GM19372 (cell line): Measurements from ENCODE around the gene HHIPL1.

Experiments
- ATAC-seq: cut with Tn5 transposase; IDR thresholded peaks from one replicate; pipeline ENCODE4 v1.9.1; 2021; ENCODE audit warnings: mild to moderate bottlenecking, low read depth, moderate library complexity; ENCODE audit not compliant: unreplicated experiment

The HHIPL1 gene

DNA sequence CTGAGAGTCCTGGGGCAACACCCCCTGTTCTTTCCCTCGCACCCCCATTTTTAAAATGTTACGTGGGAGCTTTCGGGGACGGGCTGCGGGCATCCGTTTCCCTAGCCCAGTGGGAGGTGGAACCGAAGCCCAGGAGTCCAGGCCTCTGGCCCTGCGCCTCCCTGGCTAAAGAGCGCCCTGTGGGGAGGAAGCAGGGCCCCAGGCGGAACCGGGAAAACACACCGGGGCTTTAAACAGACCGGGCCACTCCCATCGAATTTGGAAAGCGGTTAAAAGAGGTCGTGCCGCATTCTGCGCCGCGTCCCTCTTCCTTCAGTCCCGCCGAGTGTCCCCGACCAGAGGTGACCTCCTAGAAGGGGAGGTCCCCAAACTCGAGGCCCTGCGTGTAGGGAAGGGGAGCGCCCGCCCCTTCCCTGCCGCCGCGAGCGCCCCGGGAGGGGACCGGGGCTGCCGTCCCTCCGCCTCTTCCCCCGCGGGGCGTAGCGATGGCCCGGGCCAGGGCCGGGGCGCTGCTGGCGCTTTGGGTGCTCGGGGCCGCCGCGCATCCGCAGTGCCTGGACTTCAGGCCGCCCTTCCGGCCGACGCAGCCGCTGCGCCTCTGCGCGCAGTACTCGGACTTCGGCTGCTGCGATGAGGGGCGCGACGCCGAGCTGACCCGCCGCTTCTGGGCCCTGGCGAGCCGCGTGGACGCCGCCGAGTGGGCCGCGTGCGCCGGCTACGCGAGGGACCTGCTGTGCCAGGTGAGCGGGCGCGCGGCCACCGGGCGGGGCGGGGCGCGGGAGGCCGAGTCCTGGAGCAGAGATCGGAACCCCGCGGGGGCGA, at the start of gene HHIPL1:
Gene HHIPL1, plus strand, starts transcription at position 407 of the 822 bp plus-strand sequence. Its CDS starts 79 bp downstream, at position 486.
- no peak for ATAC-seq

DNA sequence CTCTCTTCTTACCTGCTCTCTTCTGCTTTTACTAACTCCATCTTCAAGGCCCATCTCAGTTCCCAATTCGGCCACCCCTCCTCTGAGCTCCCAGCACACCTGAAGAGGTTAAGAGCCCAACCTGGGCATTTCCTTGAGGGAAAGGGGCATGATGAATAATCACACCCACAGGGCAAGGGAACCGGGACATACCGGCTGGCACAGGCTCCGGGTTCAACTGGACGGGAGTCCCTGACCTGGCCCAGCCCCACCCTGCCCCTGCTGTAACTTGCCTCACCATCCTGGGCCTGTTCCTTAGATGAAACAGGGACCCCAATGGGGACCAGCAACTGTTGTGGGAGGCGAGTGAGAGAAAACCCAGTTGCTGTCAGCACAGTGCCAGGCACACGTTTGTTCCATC, 49.4 kb upstream of the HHIPL1 start:
- no peak for ATAC-seq

DNA sequence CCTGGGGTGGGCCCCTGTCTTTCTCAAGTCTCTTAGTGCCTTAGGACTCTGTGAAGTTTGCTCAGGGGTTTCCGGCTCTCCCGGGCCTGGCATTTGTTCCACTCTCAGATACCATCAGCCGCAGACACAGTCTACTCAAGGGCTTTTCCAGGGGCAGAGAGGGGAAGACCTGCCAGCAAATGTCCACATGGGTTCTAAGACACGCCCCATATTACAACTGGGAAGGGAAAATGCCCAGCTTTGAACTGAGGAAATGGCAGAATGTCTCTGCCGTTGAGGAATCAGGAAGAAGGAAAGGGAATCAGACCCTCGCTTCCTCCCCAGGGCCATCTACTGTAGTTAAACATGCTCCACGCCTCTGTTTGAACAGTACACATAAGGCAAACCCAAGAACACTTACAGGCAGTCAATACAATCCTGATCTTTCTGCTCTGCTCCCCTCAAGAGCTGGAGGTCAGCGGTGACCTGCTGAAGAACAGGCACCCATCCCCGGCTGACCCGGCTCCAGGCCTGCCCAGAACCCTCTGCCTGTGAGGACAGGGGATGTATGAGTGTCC, 48.8 kb upstream of the HHIPL1 start:
- no peak for ATAC-seq

DNA sequence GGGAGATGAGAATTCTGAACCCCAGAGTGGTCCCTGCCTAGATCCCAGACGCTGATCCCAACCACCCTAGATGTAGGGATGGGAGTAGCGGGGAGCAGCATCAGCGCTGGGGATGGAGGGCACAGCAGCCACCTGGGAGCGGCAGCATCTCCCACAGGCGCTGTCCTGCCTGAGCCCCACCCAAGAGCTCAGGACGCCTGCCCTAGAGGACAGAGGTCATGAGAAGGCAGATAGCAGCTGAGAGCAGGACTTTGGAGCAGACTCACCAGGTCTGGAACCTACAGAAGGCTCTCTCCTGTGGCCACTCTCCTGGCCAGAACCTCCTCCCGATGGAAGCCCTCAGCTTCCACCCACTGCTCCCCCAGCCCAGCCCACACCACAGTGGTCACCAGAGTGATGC, 48.2 kb upstream of the HHIPL1 start:
- ATAC-seq = no peak

DNA sequence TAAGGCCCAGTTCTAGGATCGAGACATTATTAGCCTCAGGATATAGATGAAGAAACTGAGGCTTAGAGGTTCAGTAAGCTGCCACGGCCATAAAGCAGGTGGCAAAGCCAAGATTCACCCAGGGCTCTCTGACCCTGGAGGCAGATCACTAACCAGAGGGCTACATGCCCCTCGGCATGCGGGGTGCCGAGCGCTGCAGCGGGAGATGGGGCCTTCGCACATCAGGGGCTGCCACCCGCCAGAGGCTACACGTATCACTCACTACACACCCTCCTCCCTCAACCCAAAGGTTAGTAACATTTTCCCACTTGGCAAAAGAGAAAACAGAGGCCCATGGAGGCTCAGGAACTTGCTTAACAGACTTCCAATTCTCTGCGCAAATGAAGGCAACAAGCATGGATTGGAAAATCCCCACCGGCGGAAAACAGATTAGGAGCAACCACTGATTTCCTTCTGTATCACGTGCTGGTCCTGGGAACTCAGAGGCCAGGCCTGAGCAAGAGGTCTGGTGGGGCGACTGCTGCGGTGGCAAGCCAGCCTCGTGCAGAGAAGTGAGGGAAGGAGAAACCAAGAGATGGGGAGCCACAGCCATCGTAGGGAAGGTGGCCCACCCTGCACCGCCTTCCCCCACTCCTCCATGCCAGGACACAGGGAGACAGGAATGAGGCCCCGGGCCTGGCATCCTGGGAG, 46.9 kb upstream of the HHIPL1 start:
- ATAC-seq = no peak

DNA sequence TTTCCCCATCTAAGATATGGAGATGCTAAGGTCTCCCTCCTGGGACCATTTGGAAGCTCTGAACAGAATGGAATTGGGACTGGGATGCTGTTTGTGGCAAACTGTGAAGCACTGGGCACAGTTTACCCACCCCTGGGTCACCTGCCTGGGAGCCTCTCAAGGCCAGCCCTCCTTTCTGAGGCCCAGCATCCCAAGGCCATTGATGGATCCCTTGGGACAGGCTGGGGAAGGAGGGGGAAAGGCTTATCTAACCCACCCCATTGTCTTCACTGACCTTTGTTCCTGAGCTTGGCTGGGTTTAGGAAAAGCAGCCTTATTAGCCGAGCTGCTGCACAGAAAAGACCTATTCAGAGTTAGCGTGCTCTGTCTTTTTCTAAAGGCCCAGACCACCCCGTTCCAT, 46.2 kb upstream of the HHIPL1 start:
- no peak for ATAC-seq

DNA sequence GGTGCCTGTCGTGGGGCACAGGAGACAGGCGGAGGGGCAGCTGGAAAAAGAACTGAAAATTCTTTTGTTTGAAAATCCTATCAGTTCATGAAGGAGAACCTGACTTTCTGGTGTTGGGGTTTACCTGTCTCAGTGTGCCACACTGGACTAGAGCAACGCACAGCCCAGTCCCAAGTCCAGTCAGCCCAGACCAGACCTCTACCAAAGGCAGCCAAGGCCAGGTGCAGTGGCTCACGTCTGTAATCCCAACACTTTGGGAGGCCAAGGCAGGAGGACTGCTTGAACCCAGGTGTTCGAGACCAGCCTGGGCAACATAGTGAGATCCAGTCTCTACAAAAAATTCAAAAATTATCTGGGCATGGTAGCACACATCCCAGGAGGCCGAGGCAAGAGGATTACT, 45.5 kb upstream of the HHIPL1 start:
- no peak for ATAC-seq

DNA sequence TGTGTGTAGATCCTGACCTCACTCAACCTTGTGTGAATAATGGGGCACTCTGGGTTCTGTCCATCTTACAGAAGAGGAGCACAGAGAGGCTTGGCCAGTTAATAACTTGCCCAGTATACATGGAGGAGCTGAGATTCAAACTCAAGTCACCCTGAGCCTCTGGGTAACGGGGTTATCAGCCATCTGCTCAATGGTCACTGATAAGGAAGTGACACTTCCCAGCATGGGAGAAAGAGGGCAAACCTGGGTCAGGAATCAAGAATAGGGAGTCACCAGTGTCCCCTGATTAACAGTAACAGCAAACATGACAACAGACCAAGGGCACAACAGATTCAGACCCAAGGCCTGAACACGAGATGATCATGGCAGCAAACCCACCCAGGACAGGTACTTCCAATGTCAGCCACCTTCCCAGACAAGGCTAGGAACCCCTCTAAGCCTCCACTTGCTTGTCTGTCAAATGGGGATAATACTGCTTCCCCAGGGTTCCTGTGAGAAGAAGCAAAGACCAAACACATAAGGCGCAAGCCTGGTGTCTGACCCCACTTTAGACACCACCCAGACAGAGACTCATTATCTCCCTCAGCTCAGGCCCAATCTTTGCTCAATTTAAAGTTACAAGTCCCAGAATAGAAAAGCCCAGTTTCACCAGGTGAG, 44.6 kb upstream of the HHIPL1 start:
- no peak for ATAC-seq

DNA sequence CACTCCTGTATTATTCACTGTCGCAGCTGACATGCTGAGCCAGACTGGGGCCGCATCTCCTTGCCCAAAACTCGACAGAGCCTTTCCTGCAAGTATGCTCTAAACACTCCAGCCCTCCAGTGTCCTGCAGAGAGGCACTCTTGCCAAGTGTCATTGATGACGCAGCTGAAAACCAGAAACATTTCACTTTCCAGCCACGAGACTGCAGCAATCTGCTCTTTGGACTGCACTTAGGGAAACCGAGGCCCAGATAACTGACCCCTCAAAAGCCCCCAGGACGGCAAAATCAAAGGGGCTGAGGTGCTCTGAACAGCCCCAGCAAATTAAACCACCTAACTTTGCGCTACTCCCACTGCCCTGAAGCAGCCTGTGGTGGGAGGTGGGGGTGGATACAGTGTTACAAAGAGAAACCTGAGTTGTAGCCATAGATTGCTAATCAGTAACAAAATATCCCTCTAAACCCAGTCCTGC, 43.5 kb upstream of the HHIPL1 start:
- ATAC-seq = no peak

DNA sequence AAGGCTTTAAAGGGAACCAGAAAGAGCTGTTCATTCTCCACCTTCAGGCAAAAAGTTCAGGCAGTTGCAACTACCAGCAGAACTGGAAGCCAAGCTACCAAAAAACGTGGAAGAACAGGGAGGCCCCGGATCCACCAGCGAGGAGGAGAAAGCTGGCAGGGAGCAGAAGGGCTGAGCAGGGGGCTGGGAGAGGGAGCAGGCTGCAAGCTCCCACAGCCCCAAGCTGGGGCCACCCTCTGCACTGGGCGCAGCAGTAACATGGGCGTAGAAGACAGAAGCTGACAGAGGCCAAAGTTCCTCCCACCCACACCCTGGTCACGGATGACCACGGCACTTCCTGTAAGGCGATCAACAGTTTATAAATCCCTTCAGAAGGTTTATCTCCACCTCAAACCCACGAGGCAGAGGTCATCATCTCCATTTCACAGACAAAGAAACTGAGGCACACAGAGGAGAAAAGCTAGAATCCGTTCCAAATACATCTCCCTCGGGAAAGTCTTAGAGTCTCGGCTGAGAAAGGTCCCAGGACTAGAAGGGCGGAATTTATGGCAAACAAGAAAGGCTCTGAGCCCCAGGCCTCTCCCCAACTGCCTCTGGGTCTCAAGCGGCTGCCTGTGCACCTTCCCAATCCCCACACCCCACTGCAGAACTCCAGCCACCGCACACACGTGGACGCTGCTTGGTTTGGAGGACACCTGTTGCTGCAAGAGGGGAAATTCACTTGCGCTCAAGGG, 42.7 kb upstream of the HHIPL1 start:
- ATAC-seq = no peak

DNA sequence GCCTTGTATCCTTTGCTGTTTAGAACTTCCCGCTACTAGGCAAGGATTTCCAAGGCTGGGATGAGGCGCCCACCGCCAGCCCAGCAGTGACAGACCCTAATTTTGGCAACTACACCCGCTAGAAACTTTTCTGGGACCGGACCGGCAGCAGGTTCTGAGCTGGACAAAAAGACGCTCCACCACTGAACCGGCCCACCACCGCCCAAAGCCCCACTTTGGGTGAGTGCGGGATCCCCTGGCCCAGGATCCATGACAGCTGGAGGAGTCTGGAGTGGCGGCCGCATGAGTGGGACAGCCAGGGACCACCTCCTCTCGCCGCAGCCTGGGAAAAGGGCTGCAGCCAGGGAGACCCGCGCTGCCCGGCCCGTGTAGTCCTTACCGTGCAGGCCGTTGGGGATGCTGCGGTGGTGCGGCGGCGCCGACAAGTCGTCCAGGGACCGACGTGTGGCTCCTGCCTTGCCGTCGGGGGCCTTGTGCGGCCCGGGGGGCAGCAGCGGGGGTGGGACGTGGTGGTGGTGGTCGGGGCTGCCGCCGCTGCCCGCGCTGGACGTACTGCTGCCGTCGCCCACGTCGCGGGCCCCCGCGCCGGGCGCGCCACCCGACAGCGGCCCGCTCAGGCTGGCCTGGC, 42.0 kb upstream of the HHIPL1 start:
- ATAC-seq = no peak

DNA sequence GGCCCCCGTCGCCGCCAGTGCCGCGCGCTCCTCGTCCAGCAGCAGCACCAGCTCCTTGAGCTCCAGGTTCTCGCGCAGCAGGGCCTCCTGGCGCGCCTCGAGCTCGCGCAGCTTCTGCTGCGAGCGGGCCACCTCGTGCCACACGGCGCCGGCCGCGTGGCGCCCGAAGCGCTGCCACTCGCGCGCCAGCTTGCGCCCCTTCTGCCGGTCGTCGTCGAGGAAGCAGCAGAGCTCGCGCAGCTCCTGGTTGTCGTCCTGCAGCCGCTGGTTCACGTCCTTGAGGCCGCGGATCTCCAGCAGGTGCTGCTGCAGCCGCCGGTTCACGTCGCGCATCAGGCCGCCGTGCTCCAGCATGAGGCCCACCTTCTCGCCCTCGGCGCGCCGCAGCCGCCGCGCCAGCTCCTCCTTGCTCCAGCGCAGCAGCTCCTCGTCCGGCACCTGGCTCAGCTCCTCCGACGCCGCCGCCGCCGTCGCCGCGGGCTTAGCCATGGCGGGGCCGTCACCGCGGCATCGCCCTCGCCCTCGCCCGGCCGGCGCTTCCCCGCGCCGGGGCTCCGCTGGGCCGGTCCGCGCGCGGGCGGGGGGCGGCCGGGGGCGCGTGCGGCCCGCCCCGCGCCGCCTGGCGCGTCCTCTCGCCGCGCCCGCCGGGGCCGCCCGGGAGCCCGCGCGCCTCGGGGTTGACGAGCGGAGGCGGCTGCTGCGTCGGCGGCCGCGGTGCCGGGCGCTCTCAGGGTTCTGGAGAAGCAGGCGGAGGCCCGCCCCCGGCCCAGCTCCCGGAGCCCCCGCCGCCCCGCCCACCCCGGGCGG, 41.3 kb upstream of the HHIPL1 start, which contains the start of gene CCDC85C:
Gene CCDC85C, minus strand, starts transcription at position 737 of the 807 bp plus-strand sequence. Its CDS starts 248 bp downstream, at position 489.
- peak; percentile 1 for ATAC-seq

DNA sequence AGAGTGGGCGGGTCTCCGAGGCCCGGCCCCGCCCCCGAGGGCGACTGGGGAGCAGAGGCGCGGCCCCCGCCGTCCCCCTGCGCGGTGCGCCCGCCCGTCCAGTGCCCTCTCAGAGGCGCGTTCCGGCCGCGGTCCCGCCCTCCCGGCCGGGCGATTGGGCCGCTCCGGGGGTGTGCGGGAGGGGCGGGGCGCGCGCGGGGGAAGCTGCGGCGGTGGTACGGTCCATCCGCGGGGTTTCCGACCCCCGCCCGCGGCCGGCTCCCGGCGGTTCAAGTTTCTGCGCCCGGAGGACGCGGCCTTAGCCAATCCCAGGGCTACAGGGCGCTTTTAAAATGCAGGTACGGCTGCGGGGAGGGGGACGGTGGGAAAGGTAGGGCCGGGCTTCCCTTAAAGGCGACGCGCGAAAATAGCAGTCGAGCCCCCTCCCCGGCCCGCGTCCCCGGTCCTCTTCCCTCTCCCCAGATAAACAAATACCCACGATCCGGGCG, 40.6 kb upstream of the HHIPL1 start:
- ATAC-seq = peak; percentile 80

DNA sequence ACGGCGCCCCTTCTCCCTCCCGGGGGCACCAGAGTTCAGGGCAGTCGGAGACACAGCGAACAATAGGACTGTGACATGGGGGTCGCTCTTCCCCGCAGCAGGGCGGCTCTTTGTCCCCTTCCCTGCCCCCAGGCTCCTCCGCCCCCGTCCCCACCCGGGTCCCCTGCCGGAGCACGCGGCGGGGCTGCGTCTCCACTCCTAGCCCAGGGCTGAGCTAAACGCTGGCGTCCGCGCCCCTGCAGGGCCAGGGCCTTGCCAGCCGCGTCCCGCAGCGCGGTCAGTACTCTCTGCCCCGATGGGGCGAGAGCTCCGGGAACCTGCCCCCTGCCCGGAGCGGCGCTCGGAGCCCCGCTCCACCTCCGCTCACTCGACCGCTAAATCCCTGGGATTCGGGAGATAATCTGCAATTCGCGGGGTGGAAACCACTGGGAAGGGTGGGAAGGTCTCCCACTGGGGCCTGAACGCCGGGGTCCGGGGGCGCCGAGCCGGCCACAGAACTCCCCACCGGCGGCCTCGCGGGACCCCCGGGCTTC, 40.1 kb upstream of the HHIPL1 start:
- peak; percentile 13 for ATAC-seq

DNA sequence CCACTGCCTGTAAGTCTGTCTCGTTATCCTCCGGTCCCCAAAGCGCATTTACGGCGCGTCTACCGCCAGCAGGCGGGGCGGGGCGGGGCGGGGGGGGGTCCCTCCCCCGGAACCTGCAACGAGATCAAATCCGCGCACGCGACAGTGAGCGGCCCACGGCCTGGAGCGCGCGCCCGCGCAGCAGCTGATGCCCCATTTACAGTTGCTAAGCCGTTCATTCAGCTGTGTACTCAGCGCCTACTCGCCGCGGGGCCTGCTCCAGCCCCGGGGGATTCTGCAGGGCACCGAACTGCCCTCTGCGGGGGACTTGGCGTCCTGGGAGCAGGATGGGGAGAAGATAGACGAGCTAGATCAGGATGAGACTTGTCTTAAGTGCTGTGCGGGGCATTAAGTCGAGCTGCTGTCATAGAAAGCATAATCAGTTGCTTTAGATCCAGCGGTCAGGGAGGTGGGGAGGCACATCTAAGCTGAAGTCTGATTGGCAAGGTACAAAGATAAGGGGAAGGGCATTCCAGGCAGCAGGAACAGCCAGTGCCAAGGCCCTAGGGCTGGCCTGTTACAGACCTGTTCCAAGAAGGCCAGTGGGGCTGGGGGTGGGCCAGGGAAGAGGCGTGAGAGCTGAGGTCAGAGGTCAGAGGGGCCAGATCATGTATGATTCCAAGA, 39.5 kb upstream of the HHIPL1 start:
- ATAC-seq = peak; percentile 34

DNA sequence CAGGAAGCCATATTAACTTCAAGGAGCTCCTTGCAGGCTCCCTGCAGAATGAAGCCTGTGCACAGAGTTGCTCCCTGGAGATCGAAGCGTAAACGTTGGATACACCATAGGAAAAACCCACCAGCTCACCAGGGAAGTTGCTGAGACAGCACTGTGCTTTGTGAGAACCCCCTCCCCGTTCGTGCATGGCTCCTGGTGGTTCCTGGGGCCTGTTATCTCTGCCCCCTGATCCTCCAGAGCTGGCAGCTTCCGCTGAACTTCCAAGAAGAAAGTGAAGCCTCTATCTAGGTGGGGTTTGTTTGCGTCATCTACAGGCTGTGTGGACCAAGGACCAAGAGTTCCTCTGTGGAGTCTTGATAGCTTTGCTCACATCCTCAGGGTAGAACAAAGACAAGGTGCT, 38.6 kb upstream of the HHIPL1 start:
- ATAC-seq = no peak

DNA sequence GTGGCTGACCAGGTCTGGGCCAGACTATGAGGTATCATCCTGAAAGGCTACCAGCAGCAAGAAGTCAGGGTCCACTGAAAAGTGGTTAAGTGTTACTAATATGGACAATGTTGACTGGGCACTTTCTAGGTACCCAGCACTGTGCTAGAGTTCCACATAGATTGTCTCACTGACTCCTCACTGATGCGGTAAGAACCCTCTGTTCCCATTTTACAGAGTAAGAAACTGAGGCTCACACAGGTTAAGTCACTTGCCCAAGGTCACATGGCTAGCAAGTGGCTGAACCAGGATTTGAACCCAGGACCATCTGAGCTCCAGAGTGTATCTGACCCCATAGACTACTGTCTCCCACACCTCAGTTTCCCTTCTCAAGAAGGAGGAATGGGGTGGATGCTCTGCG, 36.3 kb upstream of the HHIPL1 start:
- no peak for ATAC-seq
